ENCODE data around the gene PPM1F.
"Not testable (repeated sequence)": the region's sequence is repeated elsewhere in the genome, so short reads cannot be mapped to it uniquely, and the experiment has no call there.

The PPM1F gene

GRCh38 chr22:21939935-21940334, 12.7 kb downstream of the PPM1F start:
- FAIRE-seq = not testable (repeated sequence)

- no peak for FAIRE-seq
Measured at GRCh38 chr22:21939461-21939913, 13.2 kb downstream of the PPM1F start.

DNA sequence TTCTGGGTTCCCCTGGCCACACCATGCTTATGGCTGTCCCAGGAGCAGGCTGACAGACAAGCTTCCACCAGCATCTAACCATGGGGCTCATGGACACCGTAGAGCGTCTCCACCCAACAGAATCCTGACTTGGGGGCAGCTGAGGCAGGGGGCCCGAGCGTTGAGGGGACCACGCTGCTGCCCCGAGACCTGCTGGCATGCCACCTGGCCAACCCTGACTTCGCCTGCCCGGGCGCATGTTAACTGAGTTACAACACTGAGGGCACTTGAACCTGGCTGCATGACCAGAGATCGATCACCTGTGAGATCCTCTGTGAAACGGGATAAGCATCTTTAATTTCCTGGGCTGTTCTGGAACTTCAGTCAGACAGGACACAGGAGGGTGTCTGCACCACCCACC, 13.7 kb downstream of the PPM1F start:
- no peak for FAIRE-seq

DNA sequence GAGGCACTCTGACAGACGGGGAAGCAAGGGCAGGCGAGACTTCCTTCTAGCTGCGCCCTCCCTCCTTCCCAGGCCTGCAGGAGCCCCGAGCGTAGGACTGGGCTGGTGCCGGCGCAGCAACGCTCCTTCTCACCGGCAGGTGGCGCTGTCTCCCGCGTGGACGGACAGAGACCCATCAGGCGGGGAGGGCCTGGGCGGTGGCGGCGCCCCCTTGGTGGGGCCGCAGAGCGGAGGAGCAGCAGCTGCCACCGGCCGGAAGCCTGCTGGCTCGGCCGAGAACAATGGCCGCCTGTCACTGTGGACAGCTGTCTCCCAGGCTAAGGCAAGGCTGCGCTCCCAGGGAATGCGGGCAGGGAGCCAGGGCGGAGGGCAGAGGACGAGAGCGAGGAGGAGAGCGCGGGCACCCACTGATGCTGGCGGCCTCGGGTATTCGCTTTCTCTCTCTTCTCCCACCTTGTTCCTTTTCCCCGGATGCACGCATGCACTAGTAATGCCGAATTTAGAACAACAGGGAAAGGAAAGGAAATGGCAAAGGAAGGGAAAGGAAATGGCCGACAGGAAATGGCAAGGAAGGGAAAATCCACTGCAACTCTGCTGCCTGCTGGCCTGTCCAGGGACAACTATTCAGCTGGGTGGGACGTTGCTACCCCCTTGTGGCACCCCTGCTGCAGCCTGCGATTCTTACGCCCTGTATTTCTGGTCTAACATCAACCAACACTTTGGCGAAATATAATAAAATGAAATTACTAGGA, 14.4 kb downstream of the PPM1F start:
- FAIRE-seq = no peak

- no peak for FAIRE-seq
Measured at GRCh38 chr22:21937821-21938070, 14.9 kb downstream of the PPM1F start.

DNA sequence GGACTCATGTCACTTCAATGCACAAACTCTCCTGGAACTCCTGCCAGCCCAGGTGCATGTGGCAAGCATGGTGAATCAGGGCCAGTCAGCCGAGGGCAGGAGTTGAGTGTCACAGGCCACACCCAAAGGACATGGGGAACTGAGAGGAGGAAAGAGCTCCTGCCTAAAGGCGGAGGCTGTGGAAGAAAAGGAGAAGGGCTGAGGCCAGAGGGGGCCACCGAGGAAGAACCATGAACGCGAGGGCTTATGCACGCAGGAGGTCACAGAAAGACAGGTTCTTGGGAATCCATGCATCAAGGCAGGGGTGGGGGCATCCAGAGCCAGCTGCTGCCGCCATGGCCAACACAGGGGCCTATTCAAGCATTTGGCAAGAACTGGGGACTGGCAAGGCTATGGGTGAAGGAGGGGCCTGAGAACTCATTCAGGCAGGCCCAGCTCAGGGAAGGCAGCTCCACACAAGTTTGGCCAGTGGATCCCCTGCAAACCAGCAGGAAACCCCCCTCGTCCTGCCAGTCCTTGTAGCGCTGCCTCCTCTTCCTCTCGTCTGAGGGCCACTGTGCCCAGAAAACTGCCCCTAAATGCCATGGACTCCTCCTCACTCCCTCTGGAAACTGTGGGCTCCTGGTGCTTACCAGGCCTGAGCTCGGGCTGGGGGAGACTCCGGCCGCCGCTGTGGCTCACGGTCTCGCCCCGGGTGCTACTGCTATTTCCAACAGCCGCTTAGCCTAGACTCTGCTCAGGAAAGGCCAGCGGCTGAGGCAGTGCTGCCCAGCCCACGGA, 15.4 kb downstream of the PPM1F start:
- FAIRE-seq = no peak

- FAIRE-seq = no peak
Measured at GRCh38 chr22:21936151-21936775, 16.4 kb downstream of the PPM1F start.

- no peak for FAIRE-seq
Measured at GRCh38 chr22:21933910-21934309, 18.7 kb downstream of the PPM1F start.

GRCh38 chr22:21933413-21933812, 19.2 kb downstream of the PPM1F start:
- FAIRE-seq = no peak

GRCh38 chr22:21932347-21932746, 20.3 kb downstream of the PPM1F start:
- FAIRE-seq = no peak

DNA sequence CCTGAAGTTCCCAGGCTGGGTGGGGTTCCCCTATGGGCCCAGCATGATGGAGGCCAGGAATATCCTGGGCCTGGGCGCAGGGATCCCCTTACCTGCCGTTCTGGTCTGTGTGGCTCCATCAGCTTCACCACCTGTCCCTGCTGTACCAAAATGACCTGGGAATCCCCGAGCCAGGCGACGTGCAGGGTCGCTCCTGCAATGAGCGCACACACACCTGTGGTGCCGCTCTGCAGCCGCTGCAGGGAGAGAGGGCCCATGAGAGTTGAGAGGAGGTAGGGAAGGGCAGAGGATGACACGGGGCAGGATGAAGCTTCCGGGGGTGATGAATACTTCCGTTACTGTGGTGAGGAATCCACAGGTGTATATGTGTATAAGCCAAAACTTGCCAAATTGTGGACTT, 21.6 kb downstream of the PPM1F start:
- no peak for FAIRE-seq

GRCh38 chr22:21929253-21929652, 23.4 kb downstream of the PPM1F start:
- FAIRE-seq = no peak

DNA sequence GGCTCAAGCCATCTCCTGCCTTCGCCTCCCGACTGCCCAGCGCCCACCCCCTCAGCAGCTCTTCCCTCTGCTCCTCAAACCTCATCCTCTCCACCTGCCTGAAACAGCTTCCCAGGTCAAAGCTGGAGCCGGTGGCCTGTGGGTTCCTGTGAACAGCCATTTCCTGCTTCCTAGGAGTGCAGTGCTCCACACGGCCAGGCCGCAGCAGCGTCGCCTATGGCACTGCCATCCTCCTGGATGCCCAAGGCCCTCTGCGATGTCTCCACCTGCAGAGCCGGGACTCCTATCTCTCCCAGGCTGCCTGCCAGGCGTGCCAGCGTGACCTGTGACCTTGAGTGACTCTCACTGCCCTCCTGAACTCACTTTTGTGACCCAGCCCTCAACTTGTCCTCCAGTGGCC, 24.6 kb downstream of the PPM1F start:
- no peak for FAIRE-seq

DNA sequence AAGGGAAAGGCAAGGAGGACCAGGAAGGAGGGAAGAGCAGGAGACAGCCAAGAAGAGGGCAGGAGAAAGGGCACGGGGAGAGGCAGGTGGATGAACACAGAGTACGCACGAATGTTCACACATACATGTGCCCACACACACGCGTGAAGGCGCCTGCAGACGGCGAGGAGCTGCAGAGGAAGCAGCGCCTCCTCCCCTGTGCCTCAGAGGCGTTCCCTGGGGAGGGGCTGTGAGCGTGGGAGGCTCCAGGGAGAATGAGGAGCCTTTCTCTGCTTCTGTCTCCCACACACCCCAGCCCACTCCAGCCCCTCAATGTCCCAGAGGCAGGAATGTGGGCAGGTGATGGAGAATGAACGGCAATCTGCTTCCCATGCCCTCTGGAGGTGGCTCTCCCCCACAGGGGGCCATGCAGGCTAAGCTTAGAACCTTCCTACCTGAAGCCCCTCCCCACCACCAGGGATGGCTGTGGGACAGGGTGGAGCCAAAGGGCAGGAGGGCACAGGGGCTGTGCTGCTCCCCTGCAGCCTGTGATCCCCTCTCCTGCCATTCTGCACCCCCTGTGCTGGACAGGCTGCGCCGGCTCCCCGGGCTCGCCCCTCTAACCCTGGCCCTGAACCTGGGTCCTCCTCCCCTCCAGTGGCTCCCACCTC, 25.3 kb downstream of the PPM1F start:
- no peak for FAIRE-seq

GRCh38 chr22:21926728-21927127, 25.9 kb downstream of the PPM1F start:
- no peak for FAIRE-seq

DNA sequence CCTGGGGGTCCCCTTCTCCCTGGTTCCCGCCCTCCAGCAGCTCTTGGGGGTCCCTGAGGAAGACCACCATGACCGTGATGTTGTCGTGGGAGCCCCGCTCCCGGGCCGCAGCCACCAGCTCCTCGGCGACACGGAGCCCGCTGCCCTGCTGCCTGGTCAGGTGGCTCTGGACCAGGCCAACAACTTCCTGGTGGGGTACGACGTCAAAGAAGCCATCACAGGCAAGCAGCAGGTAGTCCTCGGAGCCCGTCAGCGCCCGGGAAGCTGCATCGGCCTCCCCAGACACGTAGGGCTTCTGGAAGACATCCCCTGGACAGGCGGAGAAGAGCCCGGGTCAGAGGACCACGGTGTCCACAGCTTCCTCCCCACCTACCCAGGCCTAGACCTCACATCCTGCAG, 29.5 kb downstream of the PPM1F start:
- FAIRE-seq = no peak

- FAIRE-seq = no peak
Measured at GRCh38 chr22:21922370-21923162, 30.1 kb downstream of the PPM1F start.

DNA sequence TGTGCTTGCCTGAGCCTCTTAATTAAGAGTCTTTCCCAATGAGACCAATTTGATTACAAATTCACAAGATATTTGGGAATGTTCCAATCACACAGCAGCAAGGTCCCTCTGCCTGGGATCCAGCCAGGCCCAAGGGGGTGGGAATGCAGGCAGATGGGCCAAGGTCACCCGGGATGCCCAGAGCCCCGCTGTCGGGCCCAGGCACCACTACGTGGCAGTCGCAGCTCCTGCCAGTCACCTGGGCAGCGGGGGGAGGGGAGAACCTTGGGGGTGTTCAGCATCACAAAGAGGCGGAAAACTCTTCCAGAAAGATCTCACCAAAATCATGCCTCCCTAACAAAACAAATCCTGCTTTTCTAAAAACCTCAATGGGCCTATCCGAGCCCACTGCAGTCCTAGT, 30.9 kb downstream of the PPM1F start:
- no peak for FAIRE-seq

- FAIRE-seq = no peak
Measured at GRCh38 chr22:21921184-21921721, 31.4 kb downstream of the PPM1F start.

GRCh38 chr22:21920341-21921183, 32.1 kb downstream of the PPM1F start:
- FAIRE-seq = no peak

GRCh38 chr22:21919526-21920307, 32.9 kb downstream of the PPM1F start:
- no peak for FAIRE-seq
